NCI-H2196 treated with DMSO at 0.1 percent for 48 hours (cell line): Measurements from ENCODE around the gene PDP2.

Source experiments
- DNase-seq: peaks from one replicate; lab custom pipeline; 2025; ENCODE audit not compliant: unreplicated experiment; lab: John Stamatoyannopoulos, UW

PDP2 gene

GRCh38 chr16:66935314-66936011 is 55.1 kb downstream of the PDP2 start, which contains the start of gene CES2:
CES2 (plus strand) TSS chr16:66935516; CDS start chr16:66935636, 120 bp downstream.
- DNase-seq, result no peak

- no peak for DNase-seq
Measured at GRCh38 chr16:66936462-66936861, 56.1 kb downstream of the PDP2 start.

GRCh38 chr16:66936889-66937554 is 56.7 kb downstream of the PDP2 start:
- DNase-seq, result no peak

GRCh38 chr16:66937725-66938337 is 57.5 kb downstream of the PDP2 start:
- no peak for DNase-seq

- no peak for DNase-seq
Measured at GRCh38 chr16:66939366-66939765, 59.1 kb downstream of the PDP2 start.

GRCh38 chr16:66940236-66940635 is 59.9 kb downstream of the PDP2 start:
- DNase-seq, result no peak
